GM12878 (cell line): Measurements from ENCODE around the gene NCF4. TPM values are rescaled to one million over a fixed set of nuclear protein-coding genes. Genes with fewer than 3 reads are reported as not detected.

Experiments used
- ATAC-seq: fragments of 200-7000 bp; cut with Tn5 transposase; 3 replicates; pipeline ENCODE4 v1.9.1; 2020; ENCODE audit warnings: mild to moderate bottlenecking, moderate library complexity
- BruUV-seq: library from RNA; stranded (reverse); fragments of 400-500 nt; replicated peaks from 2 replicates; lab custom pipeline; 2021; lab: Mats Ljungman, UMichigan
- CTCF ChIA-PET: fragments of 300-600 bp; sonication (Branson Sonifier 250); formaldehyde crosslinking; extraction: SDS; loops from one replicate; lab custom pipeline; 2021; ENCODE audit warnings: inconsistent platforms; lab: Yijun Ruan, JAX
- POLR2A ChIA-PET: fragments of 350-600 bp; formaldehyde crosslinking; extraction: SDS; loops from one replicate; lab custom pipeline; 2021; ENCODE audit warnings: inconsistent platforms; lab: Charles Lee
- RAD21 ChIA-PET: fragments of 300-600 bp; sonication (Branson Sonifier 250); formaldehyde crosslinking; loops from one replicate; lab custom pipeline; 2023; ENCODE audit warnings: antibody characterized with exemption; ENCODE audit not compliant: unreplicated experiment; lab: Charles Lee
- SMC1A ChIA-PET: fragments of 300-600 bp; sonication (Branson Sonifier 250); formaldehyde crosslinking; loops from one replicate; lab custom pipeline; 2023; ENCODE audit not compliant: unreplicated experiment, uncharacterized antibody; lab: Charles Lee
- DNase-seq: peaks from one replicate; pipeline ENCODE4 v3.0.0-alpha.2; 2011; ENCODE audit warnings: low read depth, low spot score
- FAIRE-seq: peaks from 3 replicates; lab custom pipeline; 2011; peaks lifted over from hg19 to GRCh38; lab: Jason Lieb, UNC
- H2AFZ ChIP-seq: 2 replicates; pipeline ENCODE4 v1.6.0; 2011; ENCODE audit warnings: low read depth, low read length, control low read depth; ENCODE audit not compliant: control insufficient read depth
- H3K27ac ChIP-seq: 2 replicates; pipeline ENCODE4 v1.5.1; 2011; ENCODE audit warnings: control low read depth; ENCODE audit not compliant: control insufficient read depth, insufficient read depth
- H3K27me3 ChIP-seq, 2 experiments: replicated peaks in 1 of 2; 2 replicates each; pipeline versions ENCODE4 v1.6.0 to v1.6.1; 2011; ENCODE audit warnings: low read length in 1 of 2; ENCODE audit not compliant: control insufficient read depth in 2 of 2, insufficient read depth in 2 of 2
- H3K36me3 ChIP-seq, 2 experiments: 2 replicates each; pipeline ENCODE4 v1.5.1; 2011; ENCODE audit warnings: low read length in 1 of 2; ENCODE audit not compliant: control insufficient read depth in 2 of 2, insufficient read depth in 2 of 2
- H3K4me1 ChIP-seq: 2 replicates; pipeline ENCODE4 v1.6.1; 2011; ENCODE audit warnings: mild to moderate bottlenecking, low read length, moderate library complexity, mixed read lengths; ENCODE audit not compliant: control insufficient read depth, insufficient read depth
- H3K4me2 ChIP-seq: 2 replicates; pipeline ENCODE4 v1.6.0; 2011; ENCODE audit warnings: control low read depth; ENCODE audit not compliant: control insufficient read depth, insufficient read depth
- H3K4me3 ChIP-seq: fragments of 200-600 bp; sonication (generic); 2 replicates; pipeline ENCODE4 v1.5.1; 2016
- H3K79me2 ChIP-seq: 2 replicates; pipeline ENCODE4 v1.6.0; 2011; ENCODE audit warnings: low read length; ENCODE audit not compliant: control insufficient read depth, insufficient read depth
- H3K9ac ChIP-seq: 2 replicates; pipeline ENCODE4 v1.8.0; 2011; ENCODE audit warnings: low read length, control low read depth, mixed read lengths; ENCODE audit not compliant: control insufficient read depth, insufficient read depth
- H3K9me3 ChIP-seq: replicated peaks from 3 replicates; pipeline ENCODE4 v1.5.1; 2011; ENCODE audit warnings: mild to moderate bottlenecking, low read length; ENCODE audit not compliant: control insufficient read depth, insufficient read depth
- H4K20me1 ChIP-seq: 2 replicates; pipeline ENCODE4 v1.6.0; 2011; ENCODE audit not compliant: control insufficient read depth, insufficient read depth
- CBFB ChIP-seq: IDR thresholded peaks from 2 replicates; pipeline ENCODE4 v1.6.1; 2016; ENCODE audit warnings: antibody characterized with exemption, low read depth
- EGR1 ChIP-seq, 2 experiments: IDR thresholded peaks; 1 replicate in 1 of 2; 2 replicates in 1 of 2; pipeline ENCODE4 v1.6.1; 2011 to 2012; ENCODE audit warnings: low read depth in 2 of 2, low read length in 2 of 2, borderline replicate concordance in 1 of 2, mild to moderate bottlenecking in 1 of 2, moderate library complexity in 1 of 2
- IKZF1 ChIP-seq: fragments of 450-650 bp; conservative IDR thresholded peaks from 2 replicates; pipeline ENCODE4 v1.6.1; 2017; ENCODE audit warnings: antibody characterized with exemption, mild to moderate bottlenecking
- JUNB ChIP-seq: IDR thresholded peaks from 2 replicates; pipeline ENCODE4 v1.6.1; 2016; ENCODE audit warnings: antibody characterized with exemption, mild to moderate bottlenecking
- KAT2A ChIP-seq: conservative IDR thresholded peaks from 2 replicates; pipeline ENCODE4 v1.6.1; 2011; ENCODE audit warnings: low read depth, low read length; ENCODE audit not compliant: control insufficient read depth
- MAX ChIP-seq: IDR thresholded peaks from 2 replicates; pipeline ENCODE4 v1.6.1; 2012; ENCODE audit warnings: low read depth, low read length, improper control_type of control experiment
- NFIC ChIP-seq: IDR thresholded peaks from 2 replicates; pipeline ENCODE4 v1.6.1; 2012; ENCODE audit warnings: low read depth, mild to moderate bottlenecking, inconsistent platforms, low read length, moderate library complexity
- NFYB ChIP-seq: IDR thresholded peaks from 2 replicates; pipeline ENCODE4 v1.6.1; 2011; ENCODE audit warnings: low read depth, mild to moderate bottlenecking, low read length, improper control_type of control experiment, moderate library complexity; ENCODE audit not compliant: insufficient read depth
- NR2C2 ChIP-seq: IDR thresholded peaks from 2 replicates; pipeline ENCODE4 v1.6.1; 2011; ENCODE audit warnings: borderline replicate concordance, low read depth; ENCODE audit not compliant: control insufficient read depth, insufficient read length
- POU2F2 ChIP-seq: IDR thresholded peaks from 3 replicates; pipeline ENCODE4 v1.6.1; 2011; ENCODE audit warnings: low read depth, mild to moderate bottlenecking, low read length, borderline replicate concordance
- RUNX3 ChIP-seq: IDR thresholded peaks from 2 replicates; pipeline ENCODE4 v1.6.1; 2012; ENCODE audit warnings: low read length, inconsistent platforms
- SMC3 ChIP-seq: IDR thresholded peaks from 2 replicates; pipeline ENCODE4 v1.6.1; 2011; ENCODE audit warnings: low read length, improper control_type of control experiment, borderline replicate concordance
- SP1 ChIP-seq: IDR thresholded peaks from one replicate; pipeline ENCODE4 v1.6.1; 2011; ENCODE audit warnings: low read depth, low read length
- SPI1 ChIP-seq: IDR thresholded peaks from 2 replicates; pipeline ENCODE4 v1.6.1; 2011; ENCODE audit warnings: low read depth, mild to moderate bottlenecking, low read length, moderate library complexity, borderline replicate concordance; ENCODE audit not compliant: insufficient read depth
- ZNF622 ChIP-seq: fragments of 450-650 bp; IDR thresholded peaks from 2 replicates; pipeline ENCODE4 v1.6.1; 2017; ENCODE audit warnings: mild to moderate bottlenecking, inconsistent platforms
- WGBS: methylation state at CpG from one replicate; pipeline ENCODE4 v1.1.6; 2016; ENCODE audit warnings: low lambda C conversion rate; ENCODE audit not compliant: insufficient replicate concordance, insufficient coverage; ENCODE audit errors: missing lambda C conversion rate; 5-methylcytosine and 5-hydroxymethylcytosine counted together
- in situ Hi-C: fragments of 300-500 bp; cut with MboI; formaldehyde crosslinking; loops from 9 replicates; pipeline ENCODE4 v1.14.3; 2018; ENCODE audit warnings: mixed read lengths
- intact Hi-C: fragments of 100-400 bp; cut with micrococcal nuclease; formaldehyde crosslinking; loops from one replicate; pipeline ENCODE4 v1.14.2; 2022; ENCODE audit not compliant: unreplicated experiment
- polyA plus RNA-seq, 11 experiments: library from polyadenylated mRNA; depleted of rRNA in 4 of 11; unstranded in 6 of 11; stranded (reverse) in 5 of 11; fragments of >200 nt; fragmentation: Nextera tagmentation in 4 of 11; fragmentation: Illumina TruSeq in 1 of 11; extraction: Ambion mirVana in 4 of 11; extraction: Trizol in 1 of 11; gene quantifications; 1 replicate in 1 of 11; 2 replicates in 10 of 11; pipeline versions ENCODE4 v1.2.1 to v1.2.3, GENCODE V29; 2011 to 2016; ENCODE audit warnings: inconsistent platforms in 2 of 11, missing spikeins in 2 of 11, low read depth in 1 of 11
- total RNA-seq, 4 experiments: library from RNA; depleted of rRNA in 3 of 4; stranded (reverse); fragments of >200 nt in 3 of 4; fragmentation: Illumina TruSeq in 1 of 4; extraction: Trizol in 1 of 4; gene quantifications; 2 replicates each; pipeline versions ENCODE4 v1.2.1 to v1.2.3, GENCODE V29; 2013 to 2021
- TF ChIP-seq, protein P1 (sequence below): fragments of 450-650 bp; conservative IDR thresholded peaks from 2 replicates; pipeline ENCODE4 v1.6.1; 2017; ENCODE audit warnings: mild to moderate bottlenecking, moderate library complexity
- TF ChIP-seq, protein P2 (sequence below): fragments of 450-650 bp; IDR thresholded peaks from 2 replicates; pipeline ENCODE4 v1.6.1; 2016; ENCODE audit warnings: mild to moderate bottlenecking, moderate library complexity, borderline replicate concordance

NCF4 gene
- total and polyA plus RNA-seq, 10 of the 15 experiments (the other 5 are each of a cell fraction or from before 2014, with no cell fraction given): 22.9 to 136 (median 72.5) TPM

GRCh38 chr22:36894266-36894665 is 33.5 kb downstream of the NCF4 start:
- Histone ChIP-seq H3K4me3 (no peak overlapping the region), H3K27ac (no peak overlapping the region), H4K20me1 (no peaks in the 10 kb centered on the region), H3K36me3 (no peaks in the 10 kb centered on the region), H2AFZ (no peak overlapping the region), H3K27me3 (no peaks in the 10 kb centered on the region), H3K9me3 (peaks cover 8% of the 10 kb centered on the region; the same call in 2 of the 3 replicates), H3K79me2 (no peaks in the 10 kb centered on the region), H3K9ac (no peak overlapping the region), H3K4me1 (no peaks in the 10 kb centered on the region; the same call in 1 of the 2 replicates), H3K4me2 (no peak overlapping the region)
- no TSS peak for BruUV-seq
- RAD21 ChIA-PET: no interaction called here
- SMC1A ChIA-PET: interaction anchor here (1.0 kb wide), 1 partner anchor 20 kb away, joined by 3 read pairs; no protein-coding TSS in a partner anchor
- intact Hi-C loops: no loop called here
- CTCF ChIA-PET: interaction anchor here (1.1 to 1.2 kb wide), 2 partner anchors 21 to 41 kb away, joined by 3 read pairs; no protein-coding TSS in a partner anchor
- POLR2A ChIA-PET: interaction anchor here (1.3 to 1.5 kb wide), 2 partner anchors 9 to 20 kb away, joined by 3 read pairs; partner anchors contain the start of gene CSF2RB
- in situ Hi-C loops: no loop called here
- ATAC-seq (no peak), DNase-seq (no peak), FAIRE-seq (no peak)
- WGBS: 100% methylated on average over 1 of the region's 1 CpG
- TF ChIP-seq NFIC (no peak), POU2F2 (no peak), RUNX3 (no peak), SMC3 (no peak), KAT2A (no peak), MAX (no peak), NFYB (no peak), SP1 (no peak), EGR1 (IDR thresholded peaks at IDR 0.05; ENCODE audit: borderline replicate concordance in 1 of 2, low read depth in 2 of 2, low read length in 2 of 2) (no peak), IKZF1 (no peak), NR2C2 (no peak), SPI1 (no peak), ZNF622 (no peak), CBFB (no peak), JUNB (no peak)
- TF ChIP-seq, protein P1, sequence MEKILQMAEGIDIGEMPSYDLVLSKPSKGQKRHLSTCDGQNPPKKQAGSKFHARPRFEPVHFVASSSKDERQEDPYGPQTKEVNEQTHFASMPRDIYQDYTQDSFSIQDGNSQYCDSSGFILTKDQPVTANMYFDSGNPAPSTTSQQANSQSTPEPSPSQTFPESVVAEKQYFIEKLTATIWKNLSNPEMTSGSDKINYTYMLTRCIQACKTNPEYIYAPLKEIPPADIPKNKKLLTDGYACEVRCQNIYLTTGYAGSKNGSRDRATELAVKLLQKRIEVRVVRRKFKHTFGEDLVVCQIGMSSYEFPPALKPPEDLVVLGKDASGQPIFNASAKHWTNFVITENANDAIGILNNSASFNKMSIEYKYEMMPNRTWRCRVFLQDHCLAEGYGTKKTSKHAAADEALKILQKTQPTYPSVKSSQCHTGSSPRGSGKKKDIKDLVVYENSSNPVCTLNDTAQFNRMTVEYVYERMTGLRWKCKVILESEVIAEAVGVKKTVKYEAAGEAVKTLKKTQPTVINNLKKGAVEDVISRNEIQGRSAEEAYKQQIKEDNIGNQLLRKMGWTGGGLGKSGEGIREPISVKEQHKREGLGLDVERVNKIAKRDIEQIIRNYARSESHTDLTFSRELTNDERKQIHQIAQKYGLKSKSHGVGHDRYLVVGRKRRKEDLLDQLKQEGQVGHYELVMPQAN: no peak
- TF ChIP-seq, protein P2, sequence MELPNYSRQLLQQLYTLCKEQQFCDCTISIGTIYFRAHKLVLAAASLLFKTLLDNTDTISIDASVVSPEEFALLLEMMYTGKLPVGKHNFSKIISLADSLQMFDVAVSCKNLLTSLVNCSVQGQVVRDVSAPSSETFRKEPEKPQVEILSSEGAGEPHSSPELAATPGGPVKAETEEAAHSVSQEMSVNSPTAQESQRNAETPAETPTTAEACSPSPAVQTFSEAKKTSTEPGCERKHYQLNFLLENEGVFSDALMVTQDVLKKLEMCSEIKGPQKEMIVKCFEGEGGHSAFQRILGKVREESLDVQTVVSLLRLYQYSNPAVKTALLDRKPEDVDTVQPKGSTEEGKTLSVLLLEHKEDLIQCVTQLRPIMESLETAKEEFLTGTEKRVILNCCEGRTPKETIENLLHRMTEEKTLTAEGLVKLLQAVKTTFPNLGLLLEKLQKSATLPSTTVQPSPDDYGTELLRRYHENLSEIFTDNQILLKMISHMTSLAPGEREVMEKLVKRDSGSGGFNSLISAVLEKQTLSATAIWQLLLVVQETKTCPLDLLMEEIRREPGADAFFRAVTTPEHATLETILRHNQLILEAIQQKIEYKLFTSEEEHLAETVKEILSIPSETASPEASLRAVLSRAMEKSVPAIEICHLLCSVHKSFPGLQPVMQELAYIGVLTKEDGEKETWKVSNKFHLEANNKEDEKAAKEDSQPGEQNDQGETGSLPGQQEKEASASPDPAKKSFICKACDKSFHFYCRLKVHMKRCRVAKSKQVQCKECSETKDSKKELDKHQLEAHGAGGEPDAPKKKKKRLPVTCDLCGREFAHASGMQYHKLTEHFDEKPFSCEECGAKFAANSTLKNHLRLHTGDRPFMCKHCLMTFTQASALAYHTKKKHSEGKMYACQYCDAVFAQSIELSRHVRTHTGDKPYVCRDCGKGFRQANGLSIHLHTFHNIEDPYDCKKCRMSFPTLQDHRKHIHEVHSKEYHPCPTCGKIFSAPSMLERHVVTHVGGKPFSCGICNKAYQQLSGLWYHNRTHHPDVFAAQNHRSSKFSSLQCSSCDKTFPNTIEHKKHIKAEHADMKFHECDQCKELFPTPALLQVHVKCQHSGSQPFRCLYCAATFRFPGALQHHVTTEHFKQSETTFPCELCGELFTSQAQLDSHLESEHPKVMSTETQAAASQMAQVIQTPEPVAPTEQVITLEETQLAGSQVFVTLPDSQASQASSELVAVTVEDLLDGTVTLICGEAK: no peak
